ENCODE data around the gene CADM1. TPM values are rescaled to one million over a fixed set of nuclear protein-coding genes. Genes with fewer than 3 reads are reported as not detected.

CADM1 gene
- total and polyA plus RNA-seq, 10 donors = 1.4 to 18.8 (median 10.4) TPM

DNA sequence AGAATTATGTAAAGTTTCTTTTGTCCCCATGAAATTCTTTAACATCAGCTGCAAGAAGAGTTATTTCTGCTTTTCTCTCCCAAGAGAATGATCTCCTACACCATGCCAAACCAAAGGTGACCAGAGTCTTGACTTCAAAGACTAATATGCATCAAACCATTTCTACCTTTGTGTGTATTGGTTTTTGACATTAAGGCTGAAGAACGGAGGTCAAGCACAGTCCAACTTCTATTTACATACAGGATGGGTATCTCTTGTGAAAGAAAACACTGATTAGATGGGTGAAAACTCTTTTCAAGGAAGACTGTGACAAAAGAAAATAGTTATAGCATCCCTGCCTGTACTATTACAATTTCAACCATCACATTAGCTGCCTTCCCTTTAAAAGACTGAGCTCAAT lies 256.3 kb downstream of the CADM1 start:
- WGBS, 5 donors = 70 to 82% (median 75%) methylated on average over 1 of the region's 1 CpG
- no peaks in the 10 kb centered on the region for H3K27me3 ChIP-seq (replicated peaks in 1 of 7)
- TF ChIP-seq, protein P1, sequence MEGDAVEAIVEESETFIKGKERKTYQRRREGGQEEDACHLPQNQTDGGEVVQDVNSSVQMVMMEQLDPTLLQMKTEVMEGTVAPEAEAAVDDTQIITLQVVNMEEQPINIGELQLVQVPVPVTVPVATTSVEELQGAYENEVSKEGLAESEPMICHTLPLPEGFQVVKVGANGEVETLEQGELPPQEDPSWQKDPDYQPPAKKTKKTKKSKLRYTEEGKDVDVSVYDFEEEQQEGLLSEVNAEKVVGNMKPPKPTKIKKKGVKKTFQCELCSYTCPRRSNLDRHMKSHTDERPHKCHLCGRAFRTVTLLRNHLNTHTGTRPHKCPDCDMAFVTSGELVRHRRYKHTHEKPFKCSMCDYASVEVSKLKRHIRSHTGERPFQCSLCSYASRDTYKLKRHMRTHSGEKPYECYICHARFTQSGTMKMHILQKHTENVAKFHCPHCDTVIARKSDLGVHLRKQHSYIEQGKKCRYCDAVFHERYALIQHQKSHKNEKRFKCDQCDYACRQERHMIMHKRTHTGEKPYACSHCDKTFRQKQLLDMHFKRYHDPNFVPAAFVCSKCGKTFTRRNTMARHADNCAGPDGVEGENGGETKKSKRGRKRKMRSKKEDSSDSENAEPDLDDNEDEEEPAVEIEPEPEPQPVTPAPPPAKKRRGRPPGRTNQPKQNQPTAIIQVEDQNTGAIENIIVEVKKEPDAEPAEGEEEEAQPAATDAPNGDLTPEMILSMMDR (IDR thresholded peaks at IDR 0.05 in 8 of 11, conservative IDR thresholded peaks at IDR 0.05 in 3 of 11) = no peak
- no peak for TF ChIP-seq POLR2AphosphoS5 (IDR thresholded peaks at IDR 0.05)
- no peak for TF ChIP-seq POLR2A (IDR thresholded peaks at IDR 0.05)

DNA sequence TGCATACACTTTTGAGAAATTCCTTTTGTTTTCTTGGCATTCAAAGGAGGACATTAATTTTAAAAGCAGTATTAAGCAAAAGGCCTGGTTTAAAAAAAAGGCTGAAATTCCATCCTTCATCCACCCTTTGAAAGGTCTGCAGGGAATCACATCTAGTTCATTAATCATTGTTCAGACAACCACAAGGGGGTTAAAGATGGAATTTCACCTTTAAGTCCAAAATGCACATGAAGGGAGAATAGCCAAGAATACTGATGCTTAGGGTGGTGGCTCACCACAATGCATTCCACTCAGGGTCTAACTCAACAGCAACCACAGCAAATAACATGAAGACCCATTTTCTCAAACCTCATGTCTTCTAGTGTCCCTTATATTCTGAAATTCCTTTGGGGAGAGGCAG lies 256.9 kb downstream of the CADM1 start:
- TF ChIP-seq, protein P1 (IDR thresholded peaks at IDR 0.05 in 8 of 11, conservative IDR thresholded peaks at IDR 0.05 in 3 of 11) = no peak
- TF ChIP-seq POLR2A (IDR thresholded peaks at IDR 0.05) (no peak), POLR2AphosphoS5 (IDR thresholded peaks at IDR 0.05) (no peak)
- Histone ChIP-seq H3K27ac (no peak overlapping the region), H3K9me3 (no peaks in the 10 kb centered on the region), H3K4me3 (no peak overlapping the region), H3K4me1 (no peaks in the 10 kb centered on the region), H3K36me3 (no peaks in the 10 kb centered on the region), H3K27me3 (replicated peaks in 1 of 7) (no peaks in the 10 kb centered on the region)
- no peak for DNase-seq
- intact Hi-C loops (cut with DNase I; ENCODE audit: low total_unique reads) = no loop called here

More for the DNA sequence above, 256.3 kb downstream of the CADM1 start:
- H3K27ac ChIP-seq = no peak overlapping the region
- H3K4me1 ChIP-seq = no peaks in the 10 kb centered on the region
- intact Hi-C loops (cut with DNase I; ENCODE audit: low total_unique reads) = no loop called here
- no peak for DNase-seq
- no peaks in the 10 kb centered on the region for H3K36me3 ChIP-seq
- no peaks in the 10 kb centered on the region for H3K9me3 ChIP-seq
- no peak overlapping the region for H3K4me3 ChIP-seq

DNA sequence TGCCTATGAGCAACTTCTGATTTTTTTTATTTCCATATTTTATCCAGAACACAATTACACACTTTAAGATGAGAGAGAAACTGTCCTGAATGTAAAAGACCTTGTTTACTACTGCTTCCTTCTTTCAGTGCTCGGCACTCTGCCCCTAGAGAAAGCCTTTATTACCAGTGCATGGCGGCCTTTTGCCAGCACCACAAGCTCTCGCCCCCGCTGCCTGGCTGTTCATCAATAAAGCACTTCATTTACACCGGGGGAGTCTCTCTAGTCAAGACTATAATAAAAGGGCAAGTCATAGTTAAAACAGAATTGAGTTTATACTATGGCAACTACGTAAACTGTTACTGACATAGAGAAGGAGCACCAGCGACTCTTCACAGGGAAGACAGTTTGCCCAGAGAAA lies 259.5 kb downstream of the CADM1 start:
- intact Hi-C loops (cut with DNase I; ENCODE audit: low total_unique reads) = no loop called here
- Histone ChIP-seq H3K4me3 (no peak overlapping the region), H3K9me3 (no peaks in the 10 kb centered on the region), H3K36me3 (no peaks in the 10 kb centered on the region), H3K27ac (no peak overlapping the region), H3K27me3 (replicated peaks in 1 of 7) (no peaks in the 10 kb centered on the region), H3K4me1 (no peaks in the 10 kb centered on the region)
- 77 to 85% (median 79%) methylated on average over 7 of the region's 7 CpGs for WGBS, 5 donors
- no peak for DNase-seq
- TF ChIP-seq POLR2A (IDR thresholded peaks at IDR 0.05) (no peak), POLR2AphosphoS5 (IDR thresholded peaks at IDR 0.05) (no peak)
- TF ChIP-seq, protein P1 (IDR thresholded peaks at IDR 0.05 in 8 of 11, conservative IDR thresholded peaks at IDR 0.05 in 3 of 11) = no peak

DNA sequence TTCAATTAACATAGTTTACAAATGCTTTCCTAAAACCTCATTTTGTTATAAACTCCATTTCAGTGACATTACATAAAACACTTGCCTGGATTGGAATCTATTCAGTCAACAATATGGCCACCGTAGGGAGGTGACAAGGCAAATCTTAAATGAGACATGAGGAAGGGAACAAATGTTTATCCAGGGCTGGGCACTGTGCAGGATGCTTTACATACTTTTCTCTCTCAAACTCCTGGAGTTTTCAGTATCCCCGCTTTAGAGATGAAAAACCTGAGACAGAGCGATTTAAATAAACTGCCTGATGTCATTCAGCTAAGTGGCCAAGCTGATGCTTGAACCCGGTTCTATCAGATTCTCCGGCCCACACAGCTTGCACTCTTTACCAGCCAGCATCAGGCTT lies 259.9 kb downstream of the CADM1 start:
- TF ChIP-seq POLR2AphosphoS5 (IDR thresholded peaks at IDR 0.05) (no peak), POLR2A (IDR thresholded peaks at IDR 0.05) (no peak)
- TF ChIP-seq, protein P1 (IDR thresholded peaks at IDR 0.05 in 8 of 11, conservative IDR thresholded peaks at IDR 0.05 in 3 of 11) = no peak
- Histone ChIP-seq H3K27me3 (replicated peaks in 1 of 7) (no peaks in the 10 kb centered on the region), H3K27ac (no peak overlapping the region), H3K4me3 (no peak overlapping the region), H3K4me1 (no peaks in the 10 kb centered on the region), H3K36me3 (no peaks in the 10 kb centered on the region), H3K9me3 (no peaks in the 10 kb centered on the region)
- 86 to 95% (median 90%) methylated on average over 5 of the region's 5 CpGs for WGBS, 5 donors
- DNase-seq = no peak
- intact Hi-C loops (cut with DNase I; ENCODE audit: low total_unique reads) = no loop called here
